CD4-positive, alpha-beta T cell (primary cell): ENCODE results near the gene TMEM203. TPM values are rescaled to one million over a fixed set of nuclear protein-coding genes. Genes with fewer than 3 reads are reported as not detected.

Experiments used
- ATAC-seq: fragments of 200-7000 bp; cut with Tn5 transposase; one replicate; pipeline ENCODE4 v1.10.0; 2022; ENCODE audit warnings: mild to moderate bottlenecking; ENCODE audit not compliant: poor library complexity
- CTCF ChIA-PET: fragments of 350-600 bp; sonication (Branson Sonifier 250); formaldehyde crosslinking; loops from one replicate; lab custom pipeline; 2021; ENCODE audit warnings: antibody characterized with exemption, inconsistent platforms; lab: Charles Lee
- POLR2A ChIA-PET: fragments of 350-600 bp; sonication (Branson Sonifier 250); formaldehyde crosslinking; loops from one replicate; lab custom pipeline; 2021; ENCODE audit warnings: antibody characterized with exemption, inconsistent platforms; lab: Charles Lee
- DNase-seq, 14 experiments: peaks; one replicate each; pipeline ENCODE4 v3.0.0-alpha.2; 2013 to 2020; ENCODE audit warnings: mixed read lengths in 2 of 14
- H3K27ac ChIP-seq, 2 donors: one replicate each; pipeline versions ENCODE4 v1.5.1 to v1.7.0; 2013; ENCODE audit warnings: low read length in 2 of 2, low read depth in 1 of 2, mild to moderate bottlenecking in 1 of 2
- H3K27me3 ChIP-seq, 2 experiments: 1 replicate in 1 of 2; 2 replicates in 1 of 2; pipeline versions ENCODE4 v1.6.1 to v1.7.0; 2013; ENCODE audit warnings: low read length in 2 of 2, control low read depth in 1 of 2, mild to moderate bottlenecking in 1 of 2, moderate library complexity in 1 of 2; ENCODE audit not compliant: insufficient read depth in 2 of 2, control insufficient read depth in 1 of 2
- H3K36me3 ChIP-seq: one replicate; pipeline ENCODE4 v1.6.1; 2013; ENCODE audit warnings: low read length, control low read depth; ENCODE audit not compliant: insufficient read depth
- H3K4me1 ChIP-seq: one replicate; pipeline ENCODE4 v1.6.1; 2013; ENCODE audit warnings: low read length, control low read depth; ENCODE audit not compliant: insufficient read depth
- H3K4me3 ChIP-seq: one replicate; pipeline ENCODE4 v1.5.1; 2013; ENCODE audit warnings: mild to moderate bottlenecking, low read length, moderate library complexity
- H3K9me3 ChIP-seq, 2 experiments: 1 replicate in 1 of 2; 2 replicates in 1 of 2; pipeline versions ENCODE4 v1.6.1 to v1.7.0; 2013; ENCODE audit warnings: low read length in 2 of 2, mild to moderate bottlenecking in 2 of 2, control low read depth in 1 of 2, moderate library complexity in 1 of 2; ENCODE audit not compliant: control insufficient read depth in 1 of 2, insufficient read depth in 1 of 2
- H3K27ac Mint-ChIP-seq: one replicate; pipeline ENCODE4 v1.8.0; 2020; ENCODE audit warnings: mixed read lengths
- H3K27me3 Mint-ChIP-seq: one replicate; pipeline ENCODE4 v1.8.0; 2021; ENCODE audit warnings: mixed read lengths
- H3K36me3 Mint-ChIP-seq: one replicate; pipeline ENCODE4 v1.8.0; 2021; ENCODE audit warnings: low read depth, mixed read lengths
- H3K4me1 Mint-ChIP-seq: one replicate; pipeline ENCODE4 v1.8.0; 2021; ENCODE audit warnings: low read depth, mixed read lengths
- H3K4me3 Mint-ChIP-seq: one replicate; pipeline ENCODE4 v1.8.0; 2020; ENCODE audit warnings: mild to moderate bottlenecking, mixed read lengths
- H3K9me3 Mint-ChIP-seq: one replicate; pipeline ENCODE4 v1.8.0; 2020; ENCODE audit warnings: mixed read lengths
- CTCF ChIP-seq: fragments of 200-600 bp; IDR thresholded peaks from one replicate; pipeline ENCODE4 v1.8.0; 2022; ENCODE audit warnings: antibody characterized with exemption, mild to moderate bottlenecking
- intact Hi-C, 2 experiments: fragments of 100-400 bp; cut with DNase I in 1 of 2; cut with micrococcal nuclease in 1 of 2; formaldehyde crosslinking; loops; one replicate each; pipeline versions ENCODE4 v1.15.1 to v1.9.0; 2023 to 2025; cut with DNase I, micrococcal nuclease
- total RNA-seq, 174 experiments: library from RNA in 2 of 174; stranded (reverse) in 2 of 174; gene quantifications; one replicate each; pipeline ENCODE4 v1.2.3 and lab custom pipeline; 2021 to 2026

Gene TMEM203
- total RNA-seq, 2 experiments from 2014 or later: 18.2 to 18.7 TPM

- DNase-seq (peak in 2 of 14 experiments; percentile 18 to 21), ATAC-seq (no peak)
- no peaks in the 10 kb centered on the region for H3K9me3 ChIP-seq
- H3K4me3 Mint-ChIP-seq: peak overlapping the region; percentile 85
- intact Hi-C loops: no loop called here
- no peak for TF ChIP-seq CTCF
- H3K9me3 Mint-ChIP-seq: no peaks in the 10 kb centered on the region
- peaks cover 17% of the 10 kb centered on the region for H3K4me1 Mint-ChIP-seq
- H3K27ac ChIP-seq: peak overlapping the region in 1 of 2 donors; percentile 53
- H3K4me1 ChIP-seq: peaks cover 49% of the 10 kb centered on the region
- no peaks in the 10 kb centered on the region for H3K27me3 ChIP-seq
- ChIA-PET CTCF (interaction anchor here (1.3 kb wide), 1 partner anchor 12 kb away, joined by 4 read pairs; the partner anchor contains the start of gene NELFB), POLR2A (interaction anchor here (0.8 to 3.3 kb wide), 6 partner anchors 11 to 156 kb away, joined by 3 to 27 read pairs (median 6); partner anchors contain the start of genes DPP7, MAN1B1, NELFB and TPRN)
- H3K27ac Mint-ChIP-seq: peak overlapping the region; percentile 89
- H3K27me3 Mint-ChIP-seq: no peaks in the 10 kb centered on the region
- peaks cover 21% of the 10 kb centered on the region for H3K36me3 ChIP-seq
- peak overlapping the region; percentile 68 for H3K4me3 ChIP-seq
- H3K36me3 Mint-ChIP-seq: peaks cover 22% of the 10 kb centered on the region
Measured at GRCh38 chr9:137242269-137243203, 37.1 kb upstream of the TMEM203 start.

- H3K27me3 ChIP-seq: no peaks in the 10 kb centered on the region
- H3K27ac Mint-ChIP-seq: peak overlapping the region; percentile 89
- DNase-seq (peak in 13 of 14 experiments; percentile 43 to 84 (median 72)), ATAC-seq (peak; percentile 14)
- TF ChIP-seq CTCF: no peak
- peaks cover 57% of the 10 kb centered on the region for H3K4me1 ChIP-seq
- H3K36me3 ChIP-seq: peaks cover 21% of the 10 kb centered on the region
- H3K4me3 Mint-ChIP-seq: peak overlapping the region; percentile 85
- H3K36me3 Mint-ChIP-seq: peaks cover 22% of the 10 kb centered on the region
- no peaks in the 10 kb centered on the region for H3K27me3 Mint-ChIP-seq
- peaks cover 17% of the 10 kb centered on the region for H3K4me1 Mint-ChIP-seq
- H3K4me3 ChIP-seq: peak overlapping the region; percentile 68
- CTCF ChIA-PET: interaction anchor here (1.3 to 1.8 kb wide), 2 partner anchors 13 to 52 kb away, joined by 4 to 5 read pairs; partner anchors contain the start of gene NELFB
- no peaks in the 10 kb centered on the region for H3K9me3 Mint-ChIP-seq
- intact Hi-C loops: loop anchor here in 1 of 2 experiments (1.0 kb wide), 1 partner anchor 14 kb away; the partner anchor contains the start of gene NELFB
- peak overlapping the region in 1 of 2 donors; percentile 53 for H3K27ac ChIP-seq
- H3K9me3 ChIP-seq: no peaks in the 10 kb centered on the region
- POLR2A ChIA-PET: interaction anchor here (0.8 to 3.3 kb wide), 22 partner anchors 12 to 423 kb away, joined by 3 to 63 read pairs (median 8); partner anchors contain the start of genes ANAPC2, DPP7, EXD3 and MAN1B1
Measured at GRCh38 chr9:137241490-137242268, 36.2 kb upstream of the TMEM203 start.
